ENCODE measurements around the gene CCL8. TPM values are rescaled to one million over a fixed set of nuclear protein-coding genes. Genes with fewer than 3 reads are reported as not detected.
A peak's percentile ranks its signal among the peaks of the same experiment; 100 is the strongest.

The CCL8 gene
- total RNA-seq, 1 donor from 2014 or later: 2.9 TPM

- no peak for DNase-seq (ENCODE audit: low spot score)
These were observed 6.1 kb upstream of the CCL8 start for GRCh38 chr17:34313164-34313563.

- DNase-seq (ENCODE audit: low spot score): peak; percentile 62
These were observed 5.0 kb upstream of the CCL8 start for GRCh38 chr17:34314279-34314678.

- DNase-seq (ENCODE audit: low spot score): no peak
These were observed 761 bp upstream of the CCL8 start for GRCh38 chr17:34318474-34318873.

- DNase-seq (ENCODE audit: low spot score): no peak
These were observed 2.7 kb downstream of the CCL8 start for GRCh38 chr17:34321964-34322363.

GRCh38 chr17:34327580-34327979 is 8.3 kb downstream of the CCL8 start:
- DNase-seq (ENCODE audit: low spot score): peak; percentile 59

DNA sequence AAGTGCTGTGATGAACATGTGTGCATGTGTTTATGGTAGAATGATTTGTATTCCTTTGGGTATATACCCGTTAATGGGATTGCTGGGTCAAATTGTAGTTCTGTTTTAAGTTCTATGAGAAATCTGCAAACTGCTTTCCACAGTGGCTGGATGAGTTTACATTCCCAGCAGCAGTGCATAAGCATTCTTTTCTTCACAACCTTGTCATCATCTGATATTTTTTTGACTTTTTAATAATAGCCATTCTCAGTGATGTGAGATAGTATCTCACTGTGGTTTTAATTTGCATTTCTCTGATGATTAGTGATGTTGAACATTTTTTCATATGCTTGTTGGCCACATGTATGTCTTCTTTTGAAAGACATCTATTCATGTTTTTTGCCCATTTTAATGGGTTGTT is 18.5 kb downstream of the CCL8 start:
- no peak for DNase-seq (ENCODE audit: low spot score)

DNA sequence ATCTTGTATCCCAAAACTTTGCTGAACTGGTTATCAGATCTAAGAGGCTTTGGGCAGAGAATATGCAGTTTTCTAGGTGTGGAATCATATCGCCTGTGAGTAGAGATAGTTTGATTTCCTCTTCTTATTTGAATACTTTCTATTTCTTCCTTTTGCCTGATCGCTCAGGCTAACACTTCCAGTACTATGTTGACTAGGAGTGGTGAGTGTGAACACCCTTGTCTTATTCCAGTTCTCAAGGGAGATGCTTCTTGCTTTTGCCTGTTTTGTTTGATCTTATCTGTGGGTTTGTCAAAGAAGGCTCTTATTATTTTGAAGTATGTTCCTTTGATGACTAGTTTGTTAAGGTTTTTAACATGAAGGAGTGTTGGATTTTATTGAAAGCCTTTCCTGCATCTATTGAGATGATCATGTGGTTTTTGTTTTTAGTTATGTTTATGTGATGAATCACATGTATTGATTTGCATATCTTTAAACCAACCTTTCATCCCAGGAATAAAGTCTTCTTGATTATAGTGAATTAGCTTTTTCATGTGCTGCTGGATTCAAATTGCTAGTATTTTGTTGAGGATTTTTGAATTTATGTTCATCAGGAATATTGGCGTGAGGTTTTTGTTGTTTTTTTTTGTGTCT is 20.0 kb downstream of the CCL8 start:
- DNase-seq (ENCODE audit: low spot score): no peak

- DNase-seq (ENCODE audit: low spot score): no peak
These were observed 22.7 kb downstream of the CCL8 start for GRCh38 chr17:34341916-34342315.

DNA sequence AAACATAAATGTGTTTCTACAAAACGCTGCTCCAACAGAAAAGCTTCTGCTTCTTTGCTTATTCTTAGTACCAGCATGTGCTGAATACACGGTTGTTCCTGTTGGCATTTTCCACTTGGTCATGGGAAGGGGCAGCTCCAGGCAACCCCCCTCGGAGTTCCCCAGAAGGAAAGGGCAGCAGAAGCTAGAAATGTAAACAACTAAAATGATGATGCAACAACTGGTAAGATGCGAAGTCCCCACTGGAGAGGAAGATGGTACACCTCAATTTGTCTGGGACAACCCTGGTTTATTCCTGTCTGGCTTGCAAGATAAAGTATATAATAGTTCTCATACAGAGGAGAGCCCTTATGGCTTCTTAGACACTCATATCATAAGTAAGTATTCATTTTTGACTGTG is 27.8 kb downstream of the CCL8 start:
- DNase-seq (ENCODE audit: low spot score): peak; percentile 11

- DNase-seq (ENCODE audit: low spot score): no peak
These were observed 30.5 kb downstream of the CCL8 start for GRCh38 chr17:34349751-34350150.

DNA sequence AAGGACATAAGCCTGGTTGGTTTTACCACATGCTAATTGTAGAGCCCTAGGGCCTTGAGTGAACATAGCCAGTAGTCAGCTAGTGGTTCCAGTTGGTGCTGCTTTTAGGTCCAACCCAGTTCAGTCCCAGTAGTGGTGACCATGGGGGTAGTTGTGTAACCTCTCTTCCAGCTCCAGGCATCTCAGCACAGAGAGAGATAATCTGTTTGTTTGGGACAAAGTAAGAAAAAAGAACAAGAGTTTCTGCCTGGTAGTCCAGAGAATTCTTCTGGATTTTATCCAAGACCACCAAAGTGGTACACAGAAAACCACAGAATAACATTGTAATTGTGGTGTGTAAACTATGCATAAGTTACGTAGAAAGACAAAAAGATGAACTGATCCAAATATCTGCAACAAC is 31.9 kb downstream of the CCL8 start:
- no peak for DNase-seq (ENCODE audit: low spot score)

- no peak for DNase-seq (ENCODE audit: low spot score)
These were observed 33.0 kb downstream of the CCL8 start for GRCh38 chr17:34352191-34352590.

GRCh38 chr17:34354637-34355036 is 35.4 kb downstream of the CCL8 start:
- DNase-seq (ENCODE audit: low spot score): no peak

- no peak for DNase-seq (ENCODE audit: low spot score)
These were observed 37.0 kb downstream of the CCL8 start, which contains the start of gene CCL13 for GRCh38 chr17:34356194-34356593. TSS of gene CCL13 (plus strand) at chr17:34356480. CDS start at chr17:34356527, 47 bp downstream.

- no peak for DNase-seq (ENCODE audit: low spot score)
These were observed 38.2 kb downstream of the CCL8 start for GRCh38 chr17:34357398-34357797.

- no peak for DNase-seq (ENCODE audit: low spot score)
These were observed 39.4 kb downstream of the CCL8 start for GRCh38 chr17:34358631-34359030.

GRCh38 chr17:34360601-34361270 is 41.5 kb downstream of the CCL8 start:
- no peak for DNase-seq (ENCODE audit: low spot score)

GRCh38 chr17:34361478-34362061 is 42.3 kb downstream of the CCL8 start:
- DNase-seq (ENCODE audit: low spot score): peak; percentile 91

GRCh38 chr17:34363183-34363661 is 44.0 kb downstream of the CCL8 start, which contains the start of gene CCL1:
TSS of gene CCL1 (minus strand) at chr17:34363233. CDS start at chr17:34363161, 72 bp downstream.
- DNase-seq (ENCODE audit: low spot score): no peak

GRCh38 chr17:34364751-34365150 is 45.5 kb downstream of the CCL8 start:
- DNase-seq (ENCODE audit: low spot score): no peak

GRCh38 chr17:34365340-34365739 is 46.1 kb downstream of the CCL8 start:
- DNase-seq (ENCODE audit: low spot score): no peak

DNA sequence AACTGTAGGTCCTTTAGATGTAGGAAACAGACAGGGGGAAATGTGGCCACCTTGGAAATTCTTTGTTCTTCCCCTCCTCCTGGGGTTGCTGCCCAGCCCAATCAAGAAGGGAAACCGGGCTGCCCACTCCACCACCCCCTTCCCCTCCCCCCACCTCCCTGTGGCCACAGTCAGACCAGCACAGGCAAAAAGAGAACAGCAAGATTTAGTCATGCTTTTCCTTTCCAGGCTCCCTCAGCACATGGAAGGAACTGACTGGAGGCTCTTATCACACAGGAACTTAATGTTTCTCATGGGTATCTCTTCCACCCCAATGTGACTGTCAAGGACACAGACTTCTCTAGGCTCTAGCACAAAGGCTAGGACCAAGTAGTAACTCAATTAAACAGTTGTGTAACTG is 46.8 kb downstream of the CCL8 start:
- no peak for DNase-seq (ENCODE audit: low spot score)
